GM18511 (cell line): ENCODE data around the gene SORBS2.

Source experiments
- ATAC-seq: cut with Tn5 transposase; IDR thresholded peaks from one replicate; pipeline ENCODE4 v1.9.1; 2021; ENCODE audit warnings: mild to moderate bottlenecking, moderate library complexity; ENCODE audit not compliant: unreplicated experiment

The SORBS2 gene

DNA sequence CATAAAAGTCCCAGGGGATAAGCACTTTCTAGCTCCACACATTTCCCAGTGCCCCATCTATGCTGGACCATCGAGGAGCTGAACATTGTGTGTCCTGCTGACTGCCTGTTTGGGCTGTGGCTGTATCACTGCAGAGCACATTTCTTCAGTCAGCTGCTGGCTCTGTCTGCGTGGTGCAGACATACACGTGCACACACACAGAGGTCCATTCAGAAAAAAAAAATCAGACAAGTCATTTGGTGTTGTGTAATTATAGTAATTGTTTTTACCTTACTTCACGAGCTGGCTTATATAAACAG is 275.6 kb downstream of the SORBS2 start:
- ATAC-seq = no peak

DNA sequence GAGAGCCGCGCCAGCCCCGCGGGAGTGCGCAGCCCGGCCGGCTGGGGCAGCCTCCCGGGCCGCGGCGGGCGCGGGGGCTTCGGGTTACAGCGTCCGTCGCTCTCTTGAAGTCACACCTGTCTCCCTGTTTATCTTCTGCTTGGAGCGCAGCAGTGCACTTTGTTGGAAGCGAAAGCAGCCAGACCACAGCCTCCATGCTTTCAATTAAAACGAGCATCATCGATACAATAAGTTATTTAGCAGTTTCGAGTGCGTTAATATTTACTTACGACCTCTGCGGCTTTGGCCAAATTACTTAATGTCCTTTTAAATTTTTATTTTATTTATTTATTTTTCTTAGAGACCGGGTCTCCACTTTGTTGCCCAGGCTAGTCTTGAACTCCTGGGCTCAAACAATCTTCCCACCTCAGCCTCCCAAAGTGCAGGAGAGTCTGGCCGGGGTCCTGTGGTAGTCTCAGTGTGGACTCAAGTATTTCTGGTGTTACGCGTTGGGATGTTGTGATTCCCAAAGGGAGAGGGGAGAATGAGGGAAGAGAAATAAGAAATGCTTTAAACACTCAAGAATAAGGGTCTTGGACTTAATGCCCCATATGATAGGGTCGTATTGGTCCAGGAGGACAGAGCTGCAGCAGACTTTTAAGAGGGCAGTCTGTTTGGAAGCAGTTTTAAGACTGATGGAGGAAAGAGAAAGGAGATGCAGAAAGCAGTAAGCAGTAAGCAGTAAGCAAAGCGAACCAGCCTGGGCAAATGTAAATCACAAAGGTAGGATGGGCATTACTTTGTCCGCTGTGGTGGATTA is 276.2 kb downstream of the SORBS2 start:
- peak; percentile 27 for ATAC-seq
